ENCODE measurements around the gene CCDC34. TPM values are rescaled to one million over a fixed set of nuclear protein-coding genes. Genes with fewer than 3 reads are reported as not detected.

The CCDC34 gene
- total and polyA plus RNA-seq, 2 of the 8 experiments (the other 6 are each of a cell fraction or from before 2014, with no cell fraction given), result 7.7 to 24.3 TPM

GRCh38 chr11:27411328-27411727 is 48.3 kb upstream of the CCDC34 start:
- Histone ChIP-seq H3K4me2 (ENCODE audit: insufficient read depth in 1 of 2, low read depth in 2 of 2, low read length in 2 of 2) (no peak overlapping the region), H3K4me3 (ENCODE audit: extremely low read depth in 1 of 4, insufficient read depth in 2 of 4, low read depth in 3 of 4, low read length in 4 of 4) (no peak overlapping the region), H3K79me2 (ENCODE audit: control insufficient read depth in 1 of 2, insufficient read depth in 2 of 2, low read length in 2 of 2) (peaks cover 0 to 64% of the 10 kb centered on the region in 2 experiments; a peak in 3 of 4 replicates), H2BK20ac (ENCODE audit: low read length) (no peak overlapping the region), H4K20me1 (replicated peaks in 1 of 2; ENCODE audit: control insufficient read depth in 1 of 2, insufficient read depth in 2 of 2, low read length in 2 of 2) (peaks cover 7% of the 10 kb centered on the region in 2 experiments), H3K4ac (replicated peaks; ENCODE audit: insufficient read length, low read depth, low read length) (no peak overlapping the region), H3K36me3 (ENCODE audit: control insufficient read depth in 2 of 4, insufficient read depth in 4 of 4, low read length in 3 of 4) (peaks cover 0 to 38% (median 1%) of the 10 kb centered on the region in 4 experiments; a peak in 2 of 8 replicates), H3K14ac (ENCODE audit: insufficient read length) (no peak overlapping the region), H3K56ac (replicated peaks; ENCODE audit: insufficient read length, low read depth, low read length) (no peak overlapping the region), H3K23me2 (ENCODE audit: low read depth, low read length) (no peaks in the 10 kb centered on the region), H2BK12ac (ENCODE audit: low read depth, low read length) (no peak overlapping the region), H2BK15ac (ENCODE audit: low read length) (no peak overlapping the region), H3K79me1 (ENCODE audit: low read depth, low read length) (peaks cover 3% of the 10 kb centered on the region; the same call in 1 of the 2 replicates), H3K27ac (ENCODE audit: low read depth, low read length) (no peak overlapping the region), H4K91ac (replicated peaks; ENCODE audit: insufficient read length, low read length) (no peak overlapping the region), H2BK5ac (ENCODE audit: low read depth, low read length) (no peak overlapping the region), H2BK120ac (replicated peaks; ENCODE audit: low read depth, low read length) (no peak overlapping the region), H4K5ac (ENCODE audit: insufficient read length, low read depth, low read length) (no peak overlapping the region), H3K27me3 (replicated peaks in 1 of 4; ENCODE audit: control insufficient read depth in 3 of 4, extremely low read depth in 1 of 4, insufficient read depth in 3 of 4, low read length in 3 of 4) (no peaks in the 10 kb centered on the region), H3K18ac (ENCODE audit: extremely low read depth, low read length) (no peak overlapping the region), H2AFZ (ENCODE audit: low read length) (no peak overlapping the region), H3K4me1 (replicated peaks in 1 of 4; ENCODE audit: control insufficient read depth in 3 of 4, insufficient read depth in 4 of 4, low read length in 3 of 4) (peaks cover 0 to 7% (median 2%) of the 10 kb centered on the region in 4 experiments; a peak in 2 of 7 replicates), H3K9ac (replicated peaks in 1 of 4; ENCODE audit: extremely low read depth in 1 of 4, low read depth in 3 of 4, low read length in 3 of 4) (no peak overlapping the region), H2AK5ac (ENCODE audit: low read depth, low read length) (no peak overlapping the region), H3K9me3 (ENCODE audit: insufficient read depth in 2 of 2, low read depth in 1 of 2, low read length in 1 of 2) (no peaks in the 10 kb centered on the region), H4K8ac (ENCODE audit: extremely low read depth, insufficient read depth, low read length) (no peak overlapping the region), H3K23ac (ENCODE audit: insufficient read length) (no peak overlapping the region)
- ChIA-PET POLR2A (ENCODE audit: partially characterized antibody) (interaction anchor here (1.2 to 1.4 kb wide), 2 partner anchors 12 to 17 kb away, joined by 3 read pairs; no protein-coding TSS in a partner anchor), CTCF (ENCODE audit: partially characterized antibody) (no interaction called here)
- DNase-seq (ENCODE audit: low read depth in 1 of 2, low spot score in 2 of 2), result no peak
- TF ChIP-seq MAFK (IDR thresholded peaks at IDR 0.05; ENCODE audit: low read depth, low read length) (peak; percentile 56; the same call in 1 of the 2 replicates), EZH2 (IDR thresholded peaks at IDR 0.05; ENCODE audit: low read depth, low read length, severe bottlenecking) (no peak)
- no peak for FAIRE-seq

Measured in H1 (cell line).